ENCODE results near the gene SIAE.

SIAE gene

GRCh38 chr11:124592627-124593026, 80.9 kb downstream of the SIAE start:
- no peaks in the 10 kb centered on the region for H3K4me1 Mint-ChIP-seq (ENCODE audit: low read depth)
- no peak overlapping the region for H3K27ac Mint-ChIP-seq
- no peaks in the 10 kb centered on the region for H3K36me3 Mint-ChIP-seq (ENCODE audit: low read depth)
- H3K27me3 Mint-ChIP-seq (ENCODE audit: low read depth), result peaks cover 19% of the 10 kb centered on the region
- no peak overlapping the region for H3K4me3 Mint-ChIP-seq
- H3K9me3 Mint-ChIP-seq, result no peaks in the 10 kb centered on the region

- H3K27me3 Mint-ChIP-seq (ENCODE audit: low read depth), result peaks cover 9% of the 10 kb centered on the region
- no peak overlapping the region for H3K27ac Mint-ChIP-seq
- no peaks in the 10 kb centered on the region for H3K36me3 Mint-ChIP-seq (ENCODE audit: low read depth)
- H3K9me3 Mint-ChIP-seq, result no peaks in the 10 kb centered on the region
- H3K4me3 Mint-ChIP-seq, result no peak overlapping the region
- no peaks in the 10 kb centered on the region for H3K4me1 Mint-ChIP-seq (ENCODE audit: low read depth)
Measured at GRCh38 chr11:124591430-124591829, 82.1 kb downstream of the SIAE start.

- Mint-ChIP-seq H3K27ac (no peak overlapping the region), H3K4me1 (ENCODE audit: low read depth) (no peaks in the 10 kb centered on the region), H3K36me3 (ENCODE audit: low read depth) (no peaks in the 10 kb centered on the region), H3K9me3 (no peaks in the 10 kb centered on the region), H3K4me3 (no peak overlapping the region), H3K27me3 (ENCODE audit: low read depth) (no peaks in the 10 kb centered on the region)
Measured at GRCh38 chr11:124586238-124586860, 87.2 kb downstream of the SIAE start.

- Mint-ChIP-seq H3K4me1 (ENCODE audit: low read depth) (no peaks in the 10 kb centered on the region), H3K27ac (no peak overlapping the region), H3K27me3 (ENCODE audit: low read depth) (no peaks in the 10 kb centered on the region), H3K9me3 (no peaks in the 10 kb centered on the region), H3K36me3 (ENCODE audit: low read depth) (no peaks in the 10 kb centered on the region), H3K4me3 (no peak overlapping the region)
Measured at GRCh38 chr11:124584681-124585372, 88.7 kb downstream of the SIAE start.

- Mint-ChIP-seq H3K27ac (no peak overlapping the region), H3K9me3 (no peaks in the 10 kb centered on the region), H3K36me3 (ENCODE audit: low read depth) (no peaks in the 10 kb centered on the region), H3K4me3 (no peak overlapping the region), H3K4me1 (ENCODE audit: low read depth) (no peaks in the 10 kb centered on the region), H3K27me3 (ENCODE audit: low read depth) (no peaks in the 10 kb centered on the region)
Measured at GRCh38 chr11:124583781-124584180, 89.8 kb downstream of the SIAE start.

Measured in T-helper 1 cell treated with Interleukin-12 subunit alpha and Interleukin-12 subunit beta and Interleukin-4 antibody, amounts not matched to agents 30 μg/mL and 1 μg/mL, for 36 hours (primary cell).